MM.1S (cell line): ENCODE data around the gene MAP3K3.

Experiments
- EZH2 ChIP-seq: fragments of 300-600 bp; sonication (generic); optimal IDR thresholded peaks from 2 replicates; pipeline ENCODE3; 2017; ENCODE audit warnings: low read depth, mild to moderate bottlenecking, antibody characterized with exemption, low read length, mixed read lengths
- EZH2phosphoT487 ChIP-seq: fragments of 300-600 bp; sonication (generic); IDR thresholded peaks from 2 replicates; pipeline ENCODE4 v1.6.1; 2018; ENCODE audit warnings: antibody characterized with exemption, low read length
- TF ChIP-seq, protein P1 (sequence below): fragments of 300-600 bp; sonication (generic); IDR thresholded peaks from 2 replicates; pipeline ENCODE4 v1.5.1; 2016; ENCODE audit warnings: antibody characterized with exemption, low read length, mixed read lengths

DNA sequence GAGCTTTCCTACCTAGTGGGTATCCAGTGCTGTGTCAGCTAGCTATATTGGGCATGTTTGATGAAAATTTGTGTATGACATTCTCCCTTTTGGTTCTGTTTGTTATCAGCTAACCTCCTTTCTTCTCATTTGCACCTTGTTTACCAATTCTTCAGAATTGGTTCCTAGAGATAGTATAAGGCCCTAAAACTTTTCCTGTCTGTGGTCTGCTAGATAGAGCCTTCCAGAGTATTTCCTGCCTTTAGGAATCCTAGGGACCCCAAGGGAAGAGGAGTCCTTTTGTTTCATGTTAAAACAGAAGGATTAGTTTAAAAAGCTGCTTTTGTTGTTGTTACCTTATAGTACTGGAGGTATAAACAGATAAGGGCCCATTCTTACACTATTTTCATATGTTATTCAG lies 11.5 kb downstream of the MAP3K3 start:
- TF ChIP-seq, protein P1, sequence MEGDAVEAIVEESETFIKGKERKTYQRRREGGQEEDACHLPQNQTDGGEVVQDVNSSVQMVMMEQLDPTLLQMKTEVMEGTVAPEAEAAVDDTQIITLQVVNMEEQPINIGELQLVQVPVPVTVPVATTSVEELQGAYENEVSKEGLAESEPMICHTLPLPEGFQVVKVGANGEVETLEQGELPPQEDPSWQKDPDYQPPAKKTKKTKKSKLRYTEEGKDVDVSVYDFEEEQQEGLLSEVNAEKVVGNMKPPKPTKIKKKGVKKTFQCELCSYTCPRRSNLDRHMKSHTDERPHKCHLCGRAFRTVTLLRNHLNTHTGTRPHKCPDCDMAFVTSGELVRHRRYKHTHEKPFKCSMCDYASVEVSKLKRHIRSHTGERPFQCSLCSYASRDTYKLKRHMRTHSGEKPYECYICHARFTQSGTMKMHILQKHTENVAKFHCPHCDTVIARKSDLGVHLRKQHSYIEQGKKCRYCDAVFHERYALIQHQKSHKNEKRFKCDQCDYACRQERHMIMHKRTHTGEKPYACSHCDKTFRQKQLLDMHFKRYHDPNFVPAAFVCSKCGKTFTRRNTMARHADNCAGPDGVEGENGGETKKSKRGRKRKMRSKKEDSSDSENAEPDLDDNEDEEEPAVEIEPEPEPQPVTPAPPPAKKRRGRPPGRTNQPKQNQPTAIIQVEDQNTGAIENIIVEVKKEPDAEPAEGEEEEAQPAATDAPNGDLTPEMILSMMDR: no peak
- TF ChIP-seq EZH2phosphoT487 (no peak), EZH2 (no peak)
